HG02943 (cell line): ENCODE results near the gene PHACTR3.

Source experiments
- ATAC-seq: cut with Tn5 transposase; IDR thresholded peaks from one replicate; pipeline ENCODE4 v1.9.1; 2021; ENCODE audit warnings: mild to moderate bottlenecking, low read depth, moderate library complexity; ENCODE audit not compliant: unreplicated experiment

Gene PHACTR3

DNA sequence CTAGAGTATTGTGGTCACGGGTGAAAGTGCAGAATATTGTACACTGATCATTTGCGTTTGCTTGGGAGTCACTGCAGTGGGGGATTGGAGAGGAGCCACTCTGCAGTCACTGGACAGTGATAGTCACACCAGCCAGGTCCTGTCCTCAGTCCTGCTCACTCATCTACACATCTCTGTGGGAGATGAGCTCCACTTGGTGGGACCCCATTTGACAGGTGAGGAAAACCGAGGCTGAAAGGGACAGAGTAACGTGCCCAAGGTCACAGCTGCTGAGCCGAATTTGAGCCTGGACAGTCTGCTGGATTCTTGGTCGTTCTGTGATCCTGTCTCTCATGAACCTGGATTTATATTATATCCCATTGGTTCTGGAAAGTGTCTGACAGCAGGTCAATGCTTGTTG is 17.7 kb upstream of the PHACTR3 start:
- ATAC-seq: no peak

DNA sequence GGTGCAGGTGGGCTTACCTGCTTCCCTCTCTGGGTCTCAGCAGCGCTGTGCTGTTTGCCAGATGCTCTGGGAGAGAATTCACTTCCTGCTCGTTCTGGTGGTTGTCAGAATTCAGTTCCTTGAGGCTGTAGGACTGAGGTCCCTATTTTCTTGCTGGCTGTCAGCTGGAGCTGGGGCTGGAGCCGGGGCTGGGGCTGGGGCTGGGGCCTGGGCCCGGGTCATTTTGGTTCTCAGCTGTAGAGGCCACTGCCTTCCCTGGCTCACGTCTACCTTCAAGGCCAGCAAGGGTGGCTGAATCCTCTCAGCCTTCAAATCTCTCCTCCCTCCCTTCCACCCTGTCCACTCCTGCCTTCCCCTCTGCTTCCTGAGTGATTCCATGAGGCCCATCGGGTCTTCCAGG is 16.8 kb upstream of the PHACTR3 start:
- ATAC-seq: no peak

DNA sequence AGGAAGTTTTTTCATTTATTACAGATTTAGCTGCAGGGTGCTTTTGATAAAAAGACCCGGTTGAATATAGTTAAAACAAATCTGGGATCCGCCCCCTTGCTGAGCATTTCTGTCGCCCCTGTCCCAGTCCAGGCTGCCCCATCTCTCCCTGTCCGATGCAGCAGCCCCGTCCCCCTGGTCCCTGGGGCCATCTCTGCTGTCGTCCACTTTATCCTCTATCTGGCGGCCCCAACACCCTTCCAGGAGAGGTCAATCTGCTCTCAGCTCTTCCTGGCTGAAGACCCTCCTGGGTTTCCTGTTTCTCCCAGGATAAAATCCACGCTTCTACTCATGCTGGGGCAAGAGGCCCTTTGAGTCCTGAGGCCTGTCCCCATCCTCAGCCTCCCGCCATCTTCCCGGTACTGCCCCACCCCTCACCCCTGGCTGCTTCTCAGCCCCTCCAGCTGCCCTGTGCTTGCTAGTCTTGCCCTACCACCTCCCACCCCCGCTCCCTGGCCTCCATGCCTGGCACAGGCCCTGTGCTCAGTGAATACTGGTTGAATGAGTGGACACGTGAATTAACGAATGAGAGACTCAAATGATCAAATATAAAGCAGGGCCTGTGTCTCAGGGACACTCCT is 16.0 kb upstream of the PHACTR3 start:
- ATAC-seq: no peak

DNA sequence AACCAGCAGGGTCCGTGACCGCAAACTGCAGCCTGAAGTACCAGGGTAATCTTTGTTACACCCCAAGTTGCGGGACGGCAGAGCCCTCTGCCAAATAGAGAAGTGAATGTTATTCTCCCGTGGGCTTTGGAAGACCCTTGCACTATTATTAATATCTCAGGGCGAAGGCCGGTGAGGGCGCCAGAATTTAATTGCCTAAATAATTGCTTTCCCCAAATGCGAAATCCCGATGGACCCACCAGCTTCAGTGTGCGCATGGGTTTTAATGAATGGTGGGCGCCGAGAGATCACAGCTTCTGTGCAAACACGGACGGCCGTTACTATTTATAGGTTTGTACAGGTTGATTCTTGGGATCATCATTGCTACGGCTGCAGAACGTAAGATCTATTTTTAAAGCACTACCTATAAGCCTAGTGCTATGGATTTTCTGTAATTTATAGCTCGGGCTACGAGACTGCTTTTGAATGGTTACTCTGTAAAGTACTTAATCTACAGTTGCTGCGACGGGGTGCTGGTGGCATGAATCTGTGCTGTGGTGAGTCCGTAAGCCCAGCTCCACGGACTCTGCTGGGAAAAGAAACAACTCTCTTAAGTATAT is 15.2 kb upstream of the PHACTR3 start:
- no peak for ATAC-seq

DNA sequence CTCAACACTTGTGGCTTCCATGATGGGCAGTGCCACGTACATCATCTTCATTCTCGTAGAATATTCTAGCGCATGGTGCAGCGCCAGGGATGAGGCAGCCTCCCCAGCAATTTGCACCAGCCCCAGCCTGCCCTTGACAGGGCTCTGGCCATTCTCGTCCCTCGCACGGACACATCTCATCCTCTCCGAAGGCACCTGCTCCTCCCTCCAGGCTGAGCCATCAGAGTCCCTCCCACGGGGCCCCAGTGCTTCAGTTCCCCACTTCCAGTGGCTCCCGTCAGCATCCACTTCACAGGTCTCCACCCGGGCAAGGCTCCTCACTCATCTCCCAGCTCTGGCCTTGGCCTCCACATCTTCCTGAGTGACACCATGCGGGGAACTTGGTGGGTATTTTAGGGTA is 13.3 kb upstream of the PHACTR3 start:
- ATAC-seq: no peak

DNA sequence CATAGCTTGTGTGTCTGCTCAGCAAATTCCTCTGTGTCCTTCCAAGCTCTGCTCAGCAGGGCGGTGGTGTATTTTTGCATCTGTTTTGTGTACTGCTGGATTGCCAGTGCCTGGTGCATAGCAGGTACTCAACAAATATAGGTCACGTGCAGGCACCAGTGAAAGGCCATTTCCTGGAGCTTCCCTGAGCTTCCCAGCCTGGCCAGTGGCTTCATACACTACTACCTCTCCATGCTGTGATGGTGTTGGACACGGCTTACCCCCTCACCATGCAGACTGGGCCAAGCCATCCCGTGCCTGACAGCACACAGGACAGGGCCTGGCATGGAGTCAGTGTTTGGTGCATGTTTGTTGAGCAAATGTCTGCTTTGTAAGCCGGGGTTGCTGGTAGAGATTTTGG is 7.7 kb upstream of the PHACTR3 start:
- no peak for ATAC-seq

DNA sequence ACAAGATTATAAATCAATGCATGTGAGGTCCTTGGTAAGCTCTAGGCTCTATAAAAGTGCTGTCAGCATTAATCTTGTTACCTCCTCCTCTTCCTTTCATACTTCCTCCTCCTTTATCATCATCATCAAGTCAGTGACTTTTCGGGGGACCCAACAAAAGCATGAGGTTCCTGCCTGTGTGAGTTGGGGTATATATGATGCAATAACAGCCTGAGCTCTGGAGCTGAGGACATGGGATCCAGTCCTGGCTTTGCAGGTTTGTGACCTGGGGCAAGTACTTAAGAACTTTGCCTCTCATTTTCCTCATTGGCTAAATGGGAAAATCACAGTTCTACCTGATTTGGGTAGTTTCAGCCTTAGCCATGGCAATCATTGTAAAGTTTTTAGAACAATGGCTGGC is 7.1 kb upstream of the PHACTR3 start:
- ATAC-seq: no peak

DNA sequence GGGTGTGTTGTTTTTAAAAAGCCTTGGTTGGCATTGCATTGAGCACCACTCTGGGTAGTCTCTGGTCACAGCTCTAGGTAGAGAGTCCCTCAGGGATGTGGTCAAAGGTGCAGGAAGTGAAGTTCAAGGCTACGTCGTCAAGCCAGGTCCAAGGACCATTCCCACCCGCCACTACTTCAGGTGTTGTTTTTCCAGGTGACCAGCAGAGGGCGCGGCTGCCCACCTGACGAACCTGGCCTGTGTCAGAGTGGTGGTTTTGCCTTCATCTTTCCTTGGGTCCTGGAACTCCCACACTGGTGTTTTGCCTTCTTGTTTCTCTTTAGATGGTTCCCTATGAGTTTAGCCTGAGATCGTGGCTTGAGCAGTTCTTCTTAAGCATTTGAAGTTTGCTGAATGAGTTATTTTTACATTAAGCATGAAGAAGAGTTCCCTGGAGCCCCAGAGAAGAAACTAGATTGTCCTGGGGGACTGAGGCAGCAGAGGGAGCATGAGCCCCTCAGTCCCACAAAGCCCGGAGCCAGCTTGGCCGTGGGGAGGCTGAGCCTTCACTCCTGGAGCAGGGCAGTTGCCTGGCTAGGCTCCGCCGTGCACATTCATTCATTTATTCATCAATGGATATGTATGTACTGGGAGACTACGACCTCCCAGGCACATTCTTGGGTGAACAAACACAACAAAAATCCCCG is 5.6 kb upstream of the PHACTR3 start:
- no peak for ATAC-seq

DNA sequence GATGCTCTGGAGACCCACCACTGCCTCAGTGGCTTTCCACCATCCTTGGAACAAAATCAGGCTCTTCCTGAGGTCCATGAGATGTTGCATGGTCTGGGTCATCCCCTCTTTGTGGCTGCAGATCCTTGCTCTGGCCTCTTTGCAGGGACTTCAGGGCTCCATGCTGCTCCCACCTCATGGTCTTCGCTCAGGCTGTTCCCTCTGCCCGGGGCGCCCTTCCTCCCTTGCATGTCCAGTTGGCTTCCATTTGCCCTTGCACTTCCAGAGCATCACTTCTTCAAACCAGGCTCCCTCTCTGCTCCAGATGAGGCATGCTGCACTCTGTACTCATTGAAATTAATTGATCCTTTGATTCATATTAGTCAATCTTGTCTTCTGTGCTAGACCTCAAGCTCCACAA is 4.4 kb upstream of the PHACTR3 start:
- ATAC-seq: no peak

DNA sequence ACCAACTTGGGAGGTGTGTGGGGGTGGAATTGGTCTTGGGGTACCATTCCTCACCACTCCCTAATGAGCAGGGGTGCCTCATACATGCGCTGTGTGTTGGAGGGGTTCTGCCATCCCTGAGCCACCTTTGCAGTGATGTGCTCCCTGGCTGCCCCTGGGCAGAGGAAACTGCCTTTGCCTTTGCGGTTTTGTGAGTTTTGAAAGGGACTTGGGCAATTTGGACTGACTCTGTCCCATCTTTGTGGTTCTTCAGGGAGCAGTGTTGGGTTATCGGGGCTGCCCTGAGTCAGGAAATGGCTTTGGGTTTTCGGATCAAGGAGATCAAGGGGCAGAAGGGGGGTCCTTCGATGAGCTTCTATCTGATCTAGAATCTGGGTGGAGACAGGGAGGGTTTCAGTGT is 3.9 kb upstream of the PHACTR3 start:
- ATAC-seq: no peak

DNA sequence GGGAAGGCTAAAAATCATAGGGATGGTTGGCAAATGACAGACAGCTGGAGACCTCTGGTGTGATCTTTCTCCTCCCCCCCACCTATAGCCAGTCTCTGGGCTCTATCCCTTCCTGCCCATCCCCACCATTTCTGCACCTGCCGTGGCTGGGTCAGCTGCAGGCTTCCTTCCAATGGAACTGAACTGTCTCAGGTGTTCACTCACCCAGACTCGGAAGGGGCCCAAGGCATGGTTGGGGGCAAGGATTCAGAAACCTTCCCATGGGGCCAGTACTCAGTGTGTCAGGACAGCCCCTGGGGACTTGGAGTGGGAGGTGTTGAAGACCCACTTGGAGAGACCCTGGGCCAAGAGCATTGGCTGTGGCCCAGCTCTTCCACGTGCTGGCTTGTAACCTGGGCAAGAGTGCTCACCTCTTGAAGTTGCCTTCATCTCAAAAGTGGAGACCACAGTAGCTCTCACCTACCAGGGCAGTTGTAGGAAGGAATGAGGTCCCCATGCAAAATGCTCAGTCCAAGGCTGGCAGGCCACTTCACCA is 1.7 kb upstream of the PHACTR3 start:
- ATAC-seq: no peak

DNA sequence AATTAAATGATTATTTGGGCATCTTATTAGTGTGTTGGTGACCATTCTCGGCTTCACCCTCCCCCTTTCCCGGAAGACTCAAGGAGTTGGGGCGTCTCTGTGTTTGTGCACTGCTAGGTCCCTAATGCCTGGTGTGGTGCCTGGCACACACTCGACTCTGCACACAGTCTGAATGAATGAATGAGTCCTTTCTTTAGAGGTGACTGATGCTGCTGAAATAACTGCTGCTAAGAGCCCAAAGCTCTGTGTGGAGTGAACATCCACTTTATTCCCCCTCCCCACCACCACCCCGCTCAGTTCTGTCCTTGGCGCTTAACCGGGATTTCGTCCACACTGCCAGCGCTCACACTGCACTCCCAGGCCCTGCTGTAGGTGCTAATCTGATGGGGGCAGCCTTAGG is 1.2 kb upstream of the PHACTR3 start:
- ATAC-seq: no peak

DNA sequence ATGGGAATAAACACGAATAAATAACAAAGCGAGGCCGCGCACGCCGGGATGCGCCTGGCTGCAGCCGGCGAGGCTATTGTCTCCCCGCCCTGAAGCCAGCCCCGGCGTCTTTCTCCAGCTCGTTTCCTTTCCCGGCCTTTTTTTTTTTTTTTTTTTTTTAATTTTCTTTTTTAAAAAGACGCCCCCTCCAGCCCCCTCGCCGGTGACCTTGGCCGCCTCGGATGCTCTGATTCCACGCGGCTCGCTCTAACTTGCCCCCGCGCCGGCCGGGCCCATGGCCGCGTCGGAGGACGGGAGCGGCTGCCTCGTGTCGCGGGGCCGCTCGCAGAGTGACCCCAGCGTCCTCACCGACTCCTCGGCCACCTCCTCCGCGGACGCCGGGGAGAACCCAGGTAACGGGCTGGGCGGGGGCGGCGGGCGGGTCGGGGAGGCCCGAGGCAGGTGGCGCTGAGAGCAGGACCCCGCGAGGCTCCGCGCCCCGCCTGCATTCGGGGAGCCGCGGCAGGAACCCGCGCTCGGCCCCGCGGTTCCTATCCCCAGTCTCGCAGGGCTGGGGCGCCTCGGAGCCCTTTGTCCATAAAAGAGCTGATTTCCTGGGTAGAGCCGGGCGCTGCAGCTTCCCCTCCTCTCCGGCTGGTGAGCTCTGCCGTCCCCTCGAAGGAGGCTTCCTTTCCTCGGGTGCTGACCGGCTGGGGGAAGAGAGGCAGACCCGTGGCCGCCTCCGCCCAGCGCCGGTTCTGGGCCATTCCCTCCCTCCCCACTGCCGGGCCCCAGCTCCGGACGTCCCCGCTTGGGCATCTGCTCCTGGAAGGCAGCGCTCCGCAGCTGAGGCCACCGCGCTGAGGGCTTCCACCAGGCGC is 631 bp downstream of the PHACTR3 start:
- ATAC-seq: no peak

DNA sequence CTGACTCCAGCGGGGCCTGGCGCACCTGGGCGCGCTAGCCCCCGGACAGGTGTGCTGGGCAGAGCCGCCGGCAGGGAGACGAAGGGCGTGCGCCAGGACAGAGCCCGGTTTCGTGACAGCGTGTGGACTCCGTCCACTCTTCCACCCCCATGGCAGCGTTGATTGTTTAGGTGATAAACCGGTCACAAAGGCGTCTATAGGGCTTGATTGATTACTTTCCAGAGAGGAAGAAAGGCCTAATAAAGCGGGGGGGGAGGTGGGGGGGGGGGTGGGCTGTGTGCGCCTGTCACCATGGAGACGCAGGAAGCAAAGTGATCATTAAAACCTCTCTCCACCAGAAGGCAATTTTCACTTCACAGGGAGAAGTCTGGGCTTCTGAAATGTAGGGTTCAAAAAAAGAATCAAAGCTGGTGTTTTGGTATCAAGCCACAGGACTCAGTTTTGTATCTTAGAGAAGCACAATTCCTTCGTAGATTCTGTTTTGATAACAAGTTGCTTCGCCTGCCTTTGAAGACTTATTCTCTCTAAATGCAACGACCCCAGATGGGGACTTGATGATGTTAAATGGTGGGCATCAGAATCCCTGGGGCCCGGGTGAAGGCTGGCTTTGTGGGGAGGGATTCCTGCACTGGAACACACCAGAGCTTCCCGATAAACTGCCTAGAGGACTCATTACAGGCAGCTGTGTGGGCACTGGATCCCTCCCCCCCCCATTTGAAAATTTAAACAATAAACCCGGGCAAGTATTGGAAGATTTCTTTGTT is 1.4 kb downstream of the PHACTR3 start:
- no peak for ATAC-seq

DNA sequence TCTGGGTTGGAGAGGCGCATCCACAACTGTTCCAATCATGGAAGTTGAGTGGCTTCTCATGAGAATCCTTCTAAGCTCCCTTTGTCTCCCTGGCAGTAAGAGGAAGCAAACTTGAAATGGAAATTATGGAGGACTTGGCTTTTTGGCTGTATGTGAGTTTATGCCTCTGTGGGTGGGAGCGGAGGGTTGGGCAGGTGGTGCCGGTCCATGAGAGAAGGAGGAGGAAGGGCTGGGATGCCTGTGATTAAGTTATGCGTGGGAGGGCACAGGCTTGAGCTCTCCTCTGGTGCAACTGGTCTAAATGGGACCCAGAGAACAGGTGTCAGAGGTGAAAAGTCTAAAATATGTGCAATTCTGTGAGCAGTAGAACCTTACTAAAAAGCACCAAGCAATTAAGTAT is 2.2 kb downstream of the PHACTR3 start:
- no peak for ATAC-seq

DNA sequence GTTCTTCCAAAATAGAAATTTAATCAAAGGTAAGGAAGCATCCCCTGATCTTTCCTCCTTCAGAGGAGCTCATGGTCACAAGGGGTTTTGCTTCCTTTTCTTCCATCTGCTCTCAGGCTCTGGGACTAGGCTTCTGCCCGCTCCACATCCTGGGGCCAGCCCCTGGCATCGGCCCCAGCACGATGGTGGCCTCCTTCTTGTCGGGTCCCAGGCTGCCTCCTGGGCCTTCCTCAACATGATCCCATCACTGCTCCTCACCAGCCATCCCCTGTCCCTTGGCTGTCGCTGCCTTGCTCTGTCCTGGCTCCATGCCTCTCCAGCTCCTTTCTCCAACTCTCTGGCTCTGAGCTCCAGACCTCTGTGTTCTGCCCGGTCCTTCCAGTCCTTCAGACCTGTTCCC is 4.1 kb downstream of the PHACTR3 start:
- ATAC-seq: no peak

DNA sequence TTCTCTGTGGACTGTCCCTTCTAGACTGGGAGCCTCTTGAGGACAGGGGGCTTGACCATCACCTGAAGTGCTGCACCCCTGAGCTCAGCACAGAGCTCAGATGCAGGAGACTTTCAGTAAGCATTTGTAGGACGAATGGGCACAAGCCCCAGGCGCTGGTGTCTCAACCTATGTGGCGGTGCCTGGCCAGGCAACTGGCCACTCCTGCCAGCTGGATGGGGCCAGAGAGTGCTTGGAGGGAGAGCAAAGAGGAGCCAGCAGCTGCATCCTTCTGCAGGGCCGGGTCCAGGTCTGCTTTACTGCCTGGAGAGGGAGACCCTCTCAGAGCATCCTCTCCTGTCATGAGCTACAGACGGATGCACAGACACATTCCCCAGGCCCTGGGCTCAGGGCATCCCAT is 4.5 kb downstream of the PHACTR3 start:
- ATAC-seq: no peak

DNA sequence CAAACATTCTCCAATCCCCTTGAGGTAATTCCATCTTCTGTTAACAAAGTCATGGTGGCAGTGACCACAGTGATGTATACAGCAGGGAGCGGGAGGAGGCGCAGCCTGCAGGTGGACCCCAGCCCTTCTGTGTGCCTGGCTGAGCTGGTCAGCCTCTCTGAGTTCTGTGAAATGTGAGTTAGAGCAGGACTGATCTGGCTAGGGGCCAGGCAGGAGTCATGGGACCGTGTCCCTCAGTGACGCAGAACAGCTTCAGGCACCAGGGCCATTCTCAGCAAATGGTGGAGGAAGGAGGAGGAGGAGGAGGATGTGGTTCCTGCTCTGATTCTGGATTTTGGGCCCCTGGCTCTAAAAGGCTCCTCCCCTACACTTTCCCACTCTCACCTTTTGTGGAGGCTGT is 6.9 kb downstream of the PHACTR3 start:
- no peak for ATAC-seq

DNA sequence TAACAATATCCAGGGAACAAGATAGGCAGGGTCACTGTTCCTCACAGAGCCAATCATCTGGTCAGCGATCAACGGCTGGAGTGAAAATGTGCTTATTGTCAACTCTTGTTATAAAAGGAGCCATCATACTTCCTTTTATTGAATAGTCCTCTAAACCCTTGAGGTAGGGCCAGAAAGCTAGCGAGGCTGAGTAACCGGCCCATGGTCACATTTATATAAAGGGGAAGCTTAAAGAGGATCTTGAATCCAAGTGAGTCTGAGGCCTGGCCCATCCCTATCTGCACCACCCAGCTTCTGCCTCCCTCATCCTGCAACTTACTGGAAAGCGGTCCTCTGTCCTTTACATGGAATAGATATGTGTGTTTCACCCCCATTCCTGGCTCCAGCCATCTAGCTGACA is 9.5 kb downstream of the PHACTR3 start:
- ATAC-seq: no peak

DNA sequence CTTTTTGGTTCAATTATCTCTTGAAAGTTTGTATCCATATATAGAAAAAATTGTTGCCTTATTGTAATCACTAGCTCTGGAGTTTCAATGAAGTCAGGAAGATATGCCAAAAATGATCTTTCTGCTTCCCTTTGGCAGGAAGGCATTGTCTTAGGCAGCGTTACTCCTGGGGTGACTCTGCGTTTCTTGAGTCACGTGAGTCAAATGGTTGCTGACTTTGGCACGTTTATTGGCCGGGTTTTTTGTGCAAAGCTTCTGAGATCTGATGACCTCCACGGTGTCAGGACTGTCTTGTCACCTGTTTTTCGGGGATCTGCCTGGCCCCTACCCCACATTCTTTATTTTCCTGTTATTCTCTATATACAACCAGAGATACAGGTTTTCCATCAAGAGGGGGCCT is 10.4 kb downstream of the PHACTR3 start:
- ATAC-seq: no peak
